ENCODE measurements around the gene CBARP. TPM values are rescaled to one million over a fixed set of nuclear protein-coding genes. Genes with fewer than 3 reads are reported as not detected.

The CBARP gene
- total RNA-seq, 1 experiment from 2014 or later = 23.4 TPM

DNA sequence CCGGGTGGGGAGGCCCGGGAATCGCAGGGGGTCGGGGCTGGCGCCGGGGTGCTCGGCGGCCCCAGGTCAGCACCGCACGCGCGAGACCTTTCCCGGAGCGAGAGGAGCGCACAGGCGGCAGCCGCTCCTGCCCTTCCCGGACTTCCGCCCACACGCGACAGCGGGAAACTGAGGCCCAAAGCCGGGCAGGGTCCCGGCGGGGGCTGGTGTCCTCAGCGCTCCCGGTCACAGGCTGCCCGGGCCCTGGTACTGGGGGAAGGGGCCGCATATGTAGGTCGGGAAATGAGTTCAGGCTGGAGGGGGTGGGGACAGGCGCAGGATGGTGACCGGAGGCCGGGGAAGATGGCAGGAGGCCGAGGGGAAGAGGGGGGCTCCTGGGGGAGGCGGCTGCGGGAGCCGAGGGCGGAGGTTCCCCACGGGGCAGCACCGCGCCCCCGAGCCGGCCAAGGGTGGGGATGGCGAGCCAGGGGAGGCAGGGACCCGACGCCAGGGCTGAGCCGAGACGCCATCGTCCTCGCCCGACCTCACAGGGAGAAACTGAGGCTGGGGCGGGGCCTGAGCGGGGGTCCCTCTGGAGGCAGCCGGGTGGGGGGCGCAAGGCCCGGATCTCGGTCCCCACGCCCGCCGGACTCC is 662 bp downstream of the CBARP start (continued):
- TF ChIP-seq, protein P1, sequence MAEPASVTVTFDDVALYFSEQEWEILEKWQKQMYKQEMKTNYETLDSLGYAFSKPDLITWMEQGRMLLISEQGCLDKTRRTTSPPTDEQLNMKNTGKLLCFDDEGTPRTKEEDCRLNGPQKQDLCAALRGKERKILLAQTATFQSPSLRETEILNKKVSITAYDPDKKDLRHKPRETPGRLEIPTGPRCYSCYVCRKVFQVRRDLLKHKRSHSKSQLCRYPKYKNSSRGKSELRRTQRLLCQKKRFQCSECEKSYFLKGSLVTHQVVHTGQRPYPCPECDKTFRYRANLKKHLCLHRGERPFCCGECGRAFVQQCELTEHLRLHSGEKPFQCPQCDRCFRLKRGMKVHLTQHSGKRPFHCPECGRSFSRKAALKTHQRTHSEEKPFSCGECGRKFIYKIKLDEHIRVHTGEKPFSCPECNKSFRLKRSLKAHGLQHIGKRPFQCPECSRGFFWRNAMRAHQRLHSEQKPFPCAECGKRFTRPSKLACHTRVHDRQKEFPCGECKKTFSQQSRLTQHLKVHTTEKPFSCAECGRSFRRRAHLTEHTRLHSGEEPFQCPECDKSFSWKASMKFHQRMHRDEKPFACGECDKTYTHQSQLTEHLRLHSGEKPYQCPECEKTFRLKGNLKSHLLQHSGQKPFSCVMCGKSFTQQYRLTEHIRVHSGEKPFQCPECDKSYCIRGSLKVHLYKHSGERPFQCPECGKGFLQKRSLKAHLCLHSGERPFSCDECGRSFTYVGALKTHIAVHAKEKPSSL (CRISPR knock-in tag; conservative IDR thresholded peaks at IDR 0.05) = no peak
- TF ChIP-seq, protein P2, sequence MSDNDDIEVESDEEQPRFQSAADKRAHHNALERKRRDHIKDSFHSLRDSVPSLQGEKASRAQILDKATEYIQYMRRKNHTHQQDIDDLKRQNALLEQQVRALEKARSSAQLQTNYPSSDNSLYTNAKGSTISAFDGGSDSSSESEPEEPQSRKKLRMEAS (CRISPR knock-in tag; IDR thresholded peaks at IDR 0.05) = no peak
- TF ChIP-seq GTF2I (CRISPR knock-in tag; conservative IDR thresholded peaks at IDR 0.05) (no peak), RELA (CRISPR knock-in tag; IDR thresholded peaks at IDR 0.05; ENCODE audit: borderline replicate concordance) (no peak), ELF4 (CRISPR knock-in tag; IDR thresholded peaks at IDR 0.05; ENCODE audit: low read depth) (no peak), GABPB1 (CRISPR knock-in tag; IDR thresholded peaks at IDR 0.05) (no peak), NFATC4 (CRISPR knock-in tag; IDR thresholded peaks at IDR 0.05) (no peak), FOXK1 (CRISPR knock-in tag; IDR thresholded peaks at IDR 0.05) (no peak), FOXJ3 (CRISPR knock-in tag; IDR thresholded peaks at IDR 0.05; ENCODE audit: borderline replicate concordance) (no peak), NFYB (CRISPR knock-in tag; conservative IDR thresholded peaks at IDR 0.05; ENCODE audit: low read depth) (no peak)
- TF ChIP-seq, protein P3, sequence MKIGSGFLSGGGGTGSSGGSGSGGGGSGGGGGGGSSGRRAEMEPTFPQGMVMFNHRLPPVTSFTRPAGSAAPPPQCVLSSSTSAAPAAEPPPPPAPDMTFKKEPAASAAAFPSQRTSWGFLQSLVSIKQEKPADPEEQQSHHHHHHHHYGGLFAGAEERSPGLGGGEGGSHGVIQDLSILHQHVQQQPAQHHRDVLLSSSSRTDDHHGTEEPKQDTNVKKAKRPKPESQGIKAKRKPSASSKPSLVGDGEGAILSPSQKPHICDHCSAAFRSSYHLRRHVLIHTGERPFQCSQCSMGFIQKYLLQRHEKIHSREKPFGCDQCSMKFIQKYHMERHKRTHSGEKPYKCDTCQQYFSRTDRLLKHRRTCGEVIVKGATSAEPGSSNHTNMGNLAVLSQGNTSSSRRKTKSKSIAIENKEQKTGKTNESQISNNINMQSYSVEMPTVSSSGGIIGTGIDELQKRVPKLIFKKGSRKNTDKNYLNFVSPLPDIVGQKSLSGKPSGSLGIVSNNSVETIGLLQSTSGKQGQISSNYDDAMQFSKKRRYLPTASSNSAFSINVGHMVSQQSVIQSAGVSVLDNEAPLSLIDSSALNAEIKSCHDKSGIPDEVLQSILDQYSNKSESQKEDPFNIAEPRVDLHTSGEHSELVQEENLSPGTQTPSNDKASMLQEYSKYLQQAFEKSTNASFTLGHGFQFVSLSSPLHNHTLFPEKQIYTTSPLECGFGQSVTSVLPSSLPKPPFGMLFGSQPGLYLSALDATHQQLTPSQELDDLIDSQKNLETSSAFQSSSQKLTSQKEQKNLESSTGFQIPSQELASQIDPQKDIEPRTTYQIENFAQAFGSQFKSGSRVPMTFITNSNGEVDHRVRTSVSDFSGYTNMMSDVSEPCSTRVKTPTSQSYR (CRISPR knock-in tag; IDR thresholded peaks at IDR 0.05) = peak; percentile 27; the same call in 1 of the 2 replicates
- TF ChIP-seq, protein P4, sequence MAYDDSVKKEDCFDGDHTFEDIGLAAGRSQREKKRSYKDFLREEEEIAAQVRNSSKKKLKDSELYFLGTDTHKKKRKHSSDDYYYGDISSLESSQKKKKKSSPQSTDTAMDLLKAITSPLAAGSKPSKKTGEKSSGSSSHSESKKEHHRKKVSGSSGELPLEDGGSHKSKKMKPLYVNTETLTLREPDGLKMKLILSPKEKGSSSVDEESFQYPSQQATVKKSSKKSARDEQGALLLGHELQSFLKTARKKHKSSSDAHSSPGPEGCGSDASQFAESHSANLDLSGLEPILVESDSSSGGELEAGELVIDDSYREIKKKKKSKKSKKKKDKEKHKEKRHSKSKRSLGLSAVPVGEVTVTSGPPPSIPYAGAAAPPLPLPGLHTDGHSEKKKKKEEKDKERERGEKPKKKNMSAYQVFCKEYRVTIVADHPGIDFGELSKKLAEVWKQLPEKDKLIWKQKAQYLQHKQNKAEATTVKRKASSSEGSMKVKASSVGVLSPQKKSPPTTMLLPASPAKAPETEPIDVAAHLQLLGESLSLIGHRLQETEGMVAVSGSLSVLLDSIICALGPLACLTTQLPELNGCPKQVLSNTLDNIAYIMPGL (CRISPR knock-in tag; IDR thresholded peaks at IDR 0.05) = 0 out of 2 replicates have a peak, but pooled peaks have one; percentile 59
- TF ChIP-seq, protein P5, sequence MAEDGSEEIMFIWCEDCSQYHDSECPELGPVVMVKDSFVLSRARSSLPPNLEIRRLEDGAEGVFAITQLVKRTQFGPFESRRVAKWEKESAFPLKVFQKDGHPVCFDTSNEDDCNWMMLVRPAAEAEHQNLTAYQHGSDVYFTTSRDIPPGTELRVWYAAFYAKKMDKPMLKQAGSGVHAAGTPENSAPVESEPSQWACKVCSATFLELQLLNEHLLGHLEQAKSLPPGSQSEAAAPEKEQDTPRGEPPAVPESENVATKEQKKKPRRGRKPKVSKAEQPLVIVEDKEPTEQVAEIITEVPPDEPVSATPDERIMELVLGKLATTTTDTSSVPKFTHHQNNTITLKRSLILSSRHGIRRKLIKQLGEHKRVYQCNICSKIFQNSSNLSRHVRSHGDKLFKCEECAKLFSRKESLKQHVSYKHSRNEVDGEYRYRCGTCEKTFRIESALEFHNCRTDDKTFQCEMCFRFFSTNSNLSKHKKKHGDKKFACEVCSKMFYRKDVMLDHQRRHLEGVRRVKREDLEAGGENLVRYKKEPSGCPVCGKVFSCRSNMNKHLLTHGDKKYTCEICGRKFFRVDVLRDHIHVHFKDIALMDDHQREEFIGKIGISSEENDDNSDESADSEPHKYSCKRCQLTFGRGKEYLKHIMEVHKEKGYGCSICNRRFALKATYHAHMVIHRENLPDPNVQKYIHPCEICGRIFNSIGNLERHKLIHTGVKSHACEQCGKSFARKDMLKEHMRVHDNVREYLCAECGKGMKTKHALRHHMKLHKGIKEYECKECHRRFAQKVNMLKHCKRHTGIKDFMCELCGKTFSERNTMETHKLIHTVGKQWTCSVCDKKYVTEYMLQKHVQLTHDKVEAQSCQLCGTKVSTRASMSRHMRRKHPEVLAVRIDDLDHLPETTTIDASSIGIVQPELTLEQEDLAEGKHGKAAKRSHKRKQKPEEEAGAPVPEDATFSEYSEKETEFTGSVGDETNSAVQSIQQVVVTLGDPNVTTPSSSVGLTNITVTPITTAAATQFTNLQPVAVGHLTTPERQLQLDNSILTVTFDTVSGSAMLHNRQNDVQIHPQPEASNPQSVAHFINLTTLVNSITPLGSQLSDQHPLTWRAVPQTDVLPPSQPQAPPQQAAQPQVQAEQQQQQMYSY (CRISPR knock-in tag; IDR thresholded peaks at IDR 0.05) = no peak
- TF ChIP-seq, protein P6, sequence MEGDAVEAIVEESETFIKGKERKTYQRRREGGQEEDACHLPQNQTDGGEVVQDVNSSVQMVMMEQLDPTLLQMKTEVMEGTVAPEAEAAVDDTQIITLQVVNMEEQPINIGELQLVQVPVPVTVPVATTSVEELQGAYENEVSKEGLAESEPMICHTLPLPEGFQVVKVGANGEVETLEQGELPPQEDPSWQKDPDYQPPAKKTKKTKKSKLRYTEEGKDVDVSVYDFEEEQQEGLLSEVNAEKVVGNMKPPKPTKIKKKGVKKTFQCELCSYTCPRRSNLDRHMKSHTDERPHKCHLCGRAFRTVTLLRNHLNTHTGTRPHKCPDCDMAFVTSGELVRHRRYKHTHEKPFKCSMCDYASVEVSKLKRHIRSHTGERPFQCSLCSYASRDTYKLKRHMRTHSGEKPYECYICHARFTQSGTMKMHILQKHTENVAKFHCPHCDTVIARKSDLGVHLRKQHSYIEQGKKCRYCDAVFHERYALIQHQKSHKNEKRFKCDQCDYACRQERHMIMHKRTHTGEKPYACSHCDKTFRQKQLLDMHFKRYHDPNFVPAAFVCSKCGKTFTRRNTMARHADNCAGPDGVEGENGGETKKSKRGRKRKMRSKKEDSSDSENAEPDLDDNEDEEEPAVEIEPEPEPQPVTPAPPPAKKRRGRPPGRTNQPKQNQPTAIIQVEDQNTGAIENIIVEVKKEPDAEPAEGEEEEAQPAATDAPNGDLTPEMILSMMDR (IDR thresholded peaks at IDR 0.05) = no peak
